Adrenal gland (tissue), 12 donors: Measurements from ENCODE around the gene SCAPER. TPM values are rescaled to one million over a fixed set of nuclear protein-coding genes. Genes with fewer than 3 reads are reported as not detected.

Source experiments
- DNase-seq, 7 donors: peaks; one replicate each; pipeline ENCODE4 v3.0.0-alpha.2; 2019 to 2020
- H3K27ac ChIP-seq, 5 donors: fragments of 200-600 bp; sonication (generic) in 4 of 5; 1 replicate in 3 of 5; 2 replicates in 2 of 5; pipeline versions ENCODE4 v1.5.1 to v1.8.0; 2016 to 2020; ENCODE audit warnings: mild to moderate bottlenecking in 1 of 5
- H3K27me3 ChIP-seq: fragments of 200-600 bp; 2 replicates; pipeline ENCODE4 v1.8.0; 2021
- H3K36me3 ChIP-seq, 2 donors: fragments of 200-600 bp; replicated peaks in 1 of 2; 1 replicate in 1 of 2; 2 replicates in 1 of 2; pipeline versions ENCODE4 v1.5.1 to v1.8.0; 2018 to 2022
- H3K4me1 ChIP-seq, 2 donors: fragments of 200-600 bp; replicated peaks in 1 of 2; 1 replicate in 1 of 2; 2 replicates in 1 of 2; pipeline versions ENCODE4 v1.5.1 to v1.8.0; 2018 to 2021
- H3K4me3 ChIP-seq, 4 donors: fragments of 200-600 bp; sonication (generic) in 3 of 4; one replicate each; pipeline ENCODE4 v1.5.1; 2016 to 2018
- H3K9me3 ChIP-seq, 3 donors: fragments of 200-600 bp; sonication (generic) in 1 of 3; replicated peaks in 1 of 3; 1 replicate in 2 of 3; 2 replicates in 1 of 3; pipeline versions ENCODE4 v1.5.1 to v1.8.0; 2016 to 2021
- CTCF ChIP-seq, 6 experiments: fragments of 450-650 bp in 4 of 6; fragments of 200-600 bp in 2 of 6; sonication (generic) in 1 of 6; IDR thresholded peaks; 1 replicate in 5 of 6; 2 replicates in 1 of 6; pipeline versions ENCODE4 v1.5.1 to v1.8.0; 2016 to 2021; ENCODE audit warnings: antibody characterized with exemption in 6 of 6, mild to moderate bottlenecking in 2 of 6, moderate library complexity in 1 of 6
- POLR2A ChIP-seq, 2 donors: fragments of 450-650 bp; IDR thresholded peaks; one replicate each; pipeline ENCODE4 v1.6.1; 2017; ENCODE audit warnings: antibody characterized with exemption in 2 of 2, mild to moderate bottlenecking in 2 of 2, moderate library complexity in 1 of 2
- WGBS, 4 donors: extraction: QIAGEN DNeasy Blood & Tissue Kit in 2 of 4; methylation state at CpG; one replicate each; pipeline versions ENCODE4 v1.1.5 to v1.1.7; 2013 to 2017; 5-methylcytosine and 5-hydroxymethylcytosine counted together
- intact Hi-C, 2 donors: fragments of 100-400 bp; cut with DNase I; formaldehyde crosslinking; loops; one replicate each; pipeline versions ENCODE4 v1.14.1 to v1.15.0; 2022 to 2023
- polyA plus RNA-seq, 3 donors: library from polyadenylated mRNA; stranded (reverse); fragments of 200-250 nt in 2 of 3; fragments of 350-450 nt in 1 of 3; fragmentation: Illumina TruSeq in 1 of 3; extraction: RNeasy Lipid Tissue Mini Kit (QIAGEN cat#74804) in 1 of 3; gene quantifications; one replicate each; pipeline ENCODE4 v1.2.3, GENCODE V29; 2013 to 2014
- total RNA-seq, 9 donors: library from RNA; depleted of rRNA in 4 of 9; stranded (reverse); fragments of >200 nt in 4 of 9; fragments of 120-200 nt in 1 of 9; fragmentation: NEBNext Ultra II Directional in 1 of 9; extraction: Animal tissue kit (Norgen Biotek cat#: 25700) in 1 of 9; gene quantifications; one replicate each; pipeline versions ENCODE4 v1.1.0 to v1.2.4, GENCODE V29; 2013 to 2023
- donor health status: healthy with polysubstance abuse.
- donor health status: Bipolar disorder and iron deficiency.
- donor health status: DM: yes; HTN: yes; CAD: no.
- donor health status: DM: no; HTN: no; CAD: no.
- donor health status: DM: no; HTN: no; CAD: no.
- donor health status: DM: yes; HTN: yes; CAD: no.

The SCAPER gene
- total and polyA plus RNA-seq, 12 donors, result 3.9 to 95.3 (median 24.1) TPM

GRCh38 chr15:76932135-76932966 lies 27.2 kb upstream of the SCAPER start:
- intact Hi-C loops, result no loop called here
- Histone ChIP-seq H3K4me3 (peak overlapping the region; percentile 12 to 90 (median 77)), H3K27ac (peak overlapping the region in 4 of 5 donors; percentile 47 to 82 (median 56)), H3K27me3 (no peaks in the 10 kb centered on the region), H3K36me3 (peaks cover 0 to 23% of the 10 kb centered on the region in 2 donors), H3K4me1 (peaks cover 0 to 16% of the 10 kb centered on the region in 2 donors), H3K9me3 (no peaks in the 10 kb centered on the region)
- WGBS, 4 donors, result 24 to 26% (median 25%) methylated on average over 14 of the region's 14 CpGs
- no peak for TF ChIP-seq CTCF (IDR thresholded peaks at IDR 0.05)
- TF ChIP-seq POLR2A (IDR thresholded peaks at IDR 0.05), result no peak
- peak in 1 of 7 donors; percentile 20 for DNase-seq

GRCh38 chr15:76931397-76932134 lies 26.4 kb upstream of the SCAPER start, which contains the start of gene RCN2:
TSS of gene RCN2 (plus strand) at chr15:76931749. CDS start at chr15:76931842, 93 bp downstream.
- H3K4me3 ChIP-seq, result peak within 1 kb of the TSS; percentile 45 to 90 (median 77)
- TF ChIP-seq CTCF (IDR thresholded peaks at IDR 0.05), result no peak
- TF ChIP-seq POLR2A (IDR thresholded peaks at IDR 0.05), result peak; percentile 37 to 83
- peaks cover 0 to 16% of the 10 kb centered on the region in 2 donors for H3K4me1 ChIP-seq
- peak within 1 kb of the TSS in 4 of 5 donors; percentile 51 to 82 (median 60) for H3K27ac ChIP-seq
- no peaks in the 10 kb centered on the region for H3K27me3 ChIP-seq
- intact Hi-C loops, result no loop called here
- peaks cover 0 to 19% of the 10 kb centered on the region in 2 donors for H3K36me3 ChIP-seq
- H3K9me3 ChIP-seq, result no peaks in the 10 kb centered on the region
- DNase-seq, result peak; percentile 94 to 97 (median 95)
- WGBS, 4 donors, result 0 to 2% (median 1%) methylated on average over 1 to 96 of the region's 96 CpGs

GRCh38 chr15:76930831-76931396 lies 25.8 kb upstream of the SCAPER start:
- Histone ChIP-seq H3K27me3 (no peaks in the 10 kb centered on the region), H3K4me1 (peaks cover 0 to 16% of the 10 kb centered on the region in 2 donors), H3K9me3 (no peaks in the 10 kb centered on the region), H3K27ac (peak overlapping the region in 4 of 5 donors; percentile 39 to 80 (median 60)), H3K4me3 (peak overlapping the region in 2 of 4 donors; percentile 45 to 78), H3K36me3 (peaks cover 0 to 13% of the 10 kb centered on the region in 2 donors)
- TF ChIP-seq CTCF (IDR thresholded peaks at IDR 0.05), result no peak
- no peak for TF ChIP-seq POLR2A (IDR thresholded peaks at IDR 0.05)
- intact Hi-C loops, result no loop called here
- 22 to 26% (median 23%) methylated on average over 7 of the region's 7 CpGs for WGBS, 4 donors
- DNase-seq, result no peak
